GM12892 (cell line): ENCODE results near the gene FAM181B.

Experiments used
- POLR2A ChIP-seq: IDR thresholded peaks from 2 replicates; pipeline ENCODE4 v1.6.1; 2011; ENCODE audit warnings: low read depth, low read length, control low read depth
- POLR2AphosphoS5 ChIP-seq: IDR thresholded peaks from 2 replicates; pipeline ENCODE4 v1.6.1; 2011; ENCODE audit warnings: low read depth, low read length, control low read depth
- TAF1 ChIP-seq: IDR thresholded peaks from 2 replicates; pipeline ENCODE4 v1.6.1; 2011; ENCODE audit warnings: low read depth, mild to moderate bottlenecking, control low read depth, low read length, borderline replicate concordance

DNA sequence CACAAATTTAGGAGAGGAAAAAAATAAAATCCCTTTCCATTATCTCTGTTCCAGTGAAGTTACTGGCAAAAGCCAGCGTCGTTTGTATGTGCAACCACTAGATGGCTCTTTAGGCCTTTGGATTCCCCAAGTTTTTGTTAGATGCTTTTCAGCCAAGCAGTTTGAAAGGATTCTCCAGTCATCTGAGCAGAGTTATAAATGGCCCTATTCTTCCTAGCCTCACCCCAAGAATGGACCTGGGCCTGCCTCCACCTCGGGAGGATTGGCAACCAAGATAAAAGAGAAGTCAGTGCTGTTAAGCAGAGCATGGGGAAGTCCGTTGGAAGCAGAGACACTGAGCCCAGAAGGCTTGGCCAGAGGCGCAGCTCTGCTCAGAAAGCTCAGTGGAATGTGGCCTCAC lies 15.4 kb downstream of the FAM181B start:
- TF ChIP-seq POLR2AphosphoS5 (no peak), POLR2A (no peak), TAF1 (no peak)
